NCI-H1417 (cell line): ENCODE measurements around the gene C3orf20.

ENCODE experiments used
- DNase-seq, 3 experiments: peaks; one replicate each; lab custom pipeline; 2025; lab: John Stamatoyannopoulos, UW

Gene C3orf20

DNA sequence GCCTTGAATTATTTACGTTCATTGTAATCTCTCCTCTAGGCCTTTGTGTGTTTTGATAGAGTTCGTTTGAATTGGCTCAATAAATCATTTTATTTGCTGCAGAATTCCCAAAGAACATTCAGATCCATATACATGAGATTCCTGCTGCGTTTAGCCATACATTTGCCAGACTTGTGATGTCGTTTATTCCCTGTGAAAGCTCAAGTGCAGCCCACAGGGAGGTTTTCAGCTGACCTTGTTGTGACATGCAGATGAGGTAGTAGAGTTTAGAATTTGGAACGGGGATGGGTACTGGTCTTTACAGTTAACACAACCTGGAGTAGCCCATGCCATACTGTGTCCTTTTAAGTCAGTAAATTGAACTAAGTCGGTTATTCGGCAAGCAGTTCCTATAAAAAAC is at the start of gene C3orf20:
Gene C3orf20 (plus strand): TSS at position 301 of the 400 bp plus-strand sequence. CDS start 7,573 bp downstream, outside the sequence.
- no peak for DNase-seq

DNA sequence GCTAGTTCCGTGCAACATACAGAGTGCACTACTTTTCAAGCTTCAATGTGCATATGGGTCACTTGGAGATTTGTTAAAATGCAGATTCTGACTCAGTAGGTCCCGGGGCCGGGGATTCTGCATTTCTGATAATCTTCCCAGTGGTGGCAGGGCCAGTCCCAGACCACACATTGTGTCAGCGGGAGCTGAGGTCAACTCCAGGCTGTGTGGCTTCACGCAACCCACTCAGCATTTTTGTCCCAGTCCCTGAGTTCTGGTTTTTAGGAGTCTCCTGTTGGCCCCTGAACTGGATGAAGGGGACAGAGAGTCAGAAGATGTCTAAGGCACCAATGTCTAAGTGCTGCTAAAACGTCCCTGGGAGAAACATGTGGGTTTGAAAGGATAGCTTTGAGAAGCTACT is 49.5 kb upstream of the C3orf20 start:
- DNase-seq, result no peak

DNA sequence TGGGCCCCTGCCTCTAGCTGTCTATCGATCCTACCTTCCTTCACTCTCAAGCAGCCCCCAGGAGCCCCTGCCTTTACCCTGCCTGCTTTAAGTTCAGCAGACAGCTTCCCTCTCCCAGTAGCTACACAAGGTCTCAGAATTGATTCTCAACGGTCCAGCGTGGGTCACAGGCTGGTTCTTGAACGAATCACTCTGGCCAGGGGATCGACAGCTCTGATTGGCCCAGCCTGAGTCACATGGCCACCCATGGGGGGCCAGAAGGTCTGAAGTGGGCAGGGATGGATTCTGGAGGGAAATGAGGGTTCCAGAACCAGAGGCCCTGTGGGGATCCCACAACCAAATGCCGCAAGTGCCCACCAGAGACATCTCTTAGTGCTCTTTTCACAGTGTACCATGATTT is 47.1 kb upstream of the C3orf20 start:
- no peak for DNase-seq

DNA sequence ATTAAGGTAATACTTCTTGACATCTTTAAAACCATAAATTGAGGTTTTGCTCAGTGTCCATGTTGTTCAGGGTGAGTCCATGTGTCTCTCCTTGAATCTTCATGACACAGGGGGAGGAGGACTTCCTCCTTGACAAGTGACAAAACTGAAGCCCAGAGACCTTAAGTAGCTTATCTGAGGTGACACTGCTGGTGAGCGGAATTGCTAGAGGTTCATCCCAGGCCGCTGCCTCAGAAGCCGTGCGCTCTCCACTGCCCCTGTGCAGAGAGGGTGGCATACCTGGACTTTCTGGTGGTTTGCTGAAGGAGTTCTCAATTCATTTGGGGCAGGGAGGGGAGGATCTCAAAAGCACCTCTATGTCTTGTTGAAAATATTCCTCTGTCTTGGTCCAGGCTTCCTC is 46.5 kb upstream of the C3orf20 start:
- DNase-seq, result no peak

DNA sequence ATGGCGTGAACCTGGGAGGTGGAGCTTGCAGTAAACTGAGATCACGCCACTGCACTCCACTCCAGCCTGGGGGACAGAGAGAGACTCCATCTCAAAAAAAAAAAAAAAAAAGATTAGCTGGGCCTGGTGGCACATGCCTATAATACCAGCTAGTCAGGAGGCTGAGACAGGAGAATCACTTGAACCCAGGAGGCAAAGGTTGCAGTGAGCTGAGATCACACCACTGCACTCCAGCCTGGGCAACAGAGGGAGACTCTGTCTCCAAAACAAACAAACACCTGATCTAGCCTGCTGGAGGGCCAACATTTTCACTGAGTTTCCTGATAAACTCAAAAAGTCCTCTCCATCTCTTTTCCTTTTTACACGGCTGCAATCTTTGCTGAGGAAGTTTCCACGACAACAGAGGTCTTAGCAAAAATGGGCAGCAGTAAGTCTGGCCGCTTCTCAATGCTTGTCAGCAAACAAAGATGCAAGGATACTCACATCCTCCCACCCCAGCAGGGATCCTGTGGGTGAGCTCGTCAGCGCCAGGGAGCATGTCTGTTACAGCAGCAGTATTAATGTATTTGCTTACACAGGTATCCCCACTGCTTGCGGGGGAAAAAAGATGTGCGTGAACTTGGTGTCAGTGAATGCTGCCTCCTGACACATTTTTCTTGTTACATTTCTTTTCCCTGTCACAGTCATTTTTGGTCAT is 44.4 kb upstream of the C3orf20 start:
- peak in 2 of 3 experiments; percentile 18 to 31 for DNase-seq

DNA sequence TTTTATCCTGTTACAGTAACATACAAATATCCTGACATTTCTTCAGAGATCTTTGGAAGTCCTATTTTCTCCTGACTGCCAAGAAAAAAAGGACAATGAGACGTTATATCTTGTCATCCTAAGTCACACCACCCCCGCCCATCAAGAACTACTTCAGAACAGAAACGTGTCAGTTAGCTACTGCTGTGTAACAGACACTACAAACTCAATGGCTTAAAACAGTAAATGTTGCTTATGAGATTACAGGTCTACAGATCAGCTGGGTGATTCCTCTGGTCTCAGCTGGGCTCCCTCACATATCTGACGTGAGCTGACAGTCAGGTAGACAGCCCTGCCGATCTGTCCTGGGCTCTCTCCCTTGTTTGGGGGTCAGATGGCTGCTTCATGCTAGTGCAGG is 43.8 kb upstream of the C3orf20 start:
- DNase-seq, result no peak

DNA sequence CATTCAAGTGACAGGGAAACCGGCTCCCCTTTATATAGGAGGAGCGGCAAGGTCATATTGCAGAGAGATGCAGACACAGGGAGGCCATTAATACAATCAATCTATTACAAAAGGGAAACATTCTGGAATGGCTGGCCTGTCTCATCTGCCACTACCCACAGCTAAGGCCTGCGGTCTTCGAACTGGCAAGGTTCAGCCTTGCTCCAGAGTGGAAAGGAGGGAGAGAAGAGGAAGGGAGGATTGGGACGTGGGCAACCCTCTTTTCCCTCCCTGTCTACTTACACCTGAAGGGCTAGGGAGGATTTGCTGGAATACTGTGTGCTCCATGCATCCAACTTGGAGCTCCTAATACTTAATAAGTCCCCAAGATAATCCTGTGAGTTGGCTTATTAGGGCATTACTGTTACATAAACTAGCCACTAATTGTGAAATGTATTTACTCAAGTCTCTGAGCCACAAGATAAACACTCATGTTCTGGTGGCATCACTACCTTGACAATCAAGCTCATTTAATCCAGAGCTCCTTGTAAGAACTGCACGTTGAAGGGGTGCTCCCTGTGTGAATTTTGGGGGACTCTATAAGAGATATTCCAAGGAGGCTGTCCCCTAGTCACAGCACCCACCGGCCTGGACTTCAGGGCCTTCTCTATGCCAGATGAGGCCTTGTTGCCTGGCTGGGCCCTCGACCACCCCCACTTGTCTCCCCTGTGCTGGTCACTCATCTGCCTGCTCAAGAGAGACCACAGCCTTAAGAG is 43.1 kb upstream of the C3orf20 start:
- DNase-seq, result no peak

DNA sequence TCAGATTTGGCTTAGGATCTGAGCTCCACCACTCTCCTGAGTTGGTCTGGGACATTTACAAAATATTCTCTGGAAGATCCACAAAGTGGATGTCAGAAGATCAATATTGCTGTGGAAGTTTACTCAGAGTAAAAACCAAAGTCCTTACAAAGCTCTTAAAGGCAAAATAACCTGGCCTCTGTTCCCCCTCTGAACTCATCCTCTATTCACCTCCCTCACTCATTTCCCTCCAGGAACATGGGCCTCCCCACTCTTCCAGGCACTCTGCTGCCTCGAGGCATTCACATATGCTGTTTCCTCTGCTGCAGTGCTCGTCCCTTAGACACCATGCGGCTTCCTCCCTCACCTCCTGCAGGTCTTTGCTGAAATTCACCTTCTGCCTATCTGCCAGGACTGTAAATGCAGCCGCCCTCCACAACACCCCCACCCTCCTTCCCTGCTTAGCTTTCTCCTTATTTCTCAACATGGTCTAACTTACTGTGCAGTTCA is 42.5 kb upstream of the C3orf20 start:
- DNase-seq, result no peak

DNA sequence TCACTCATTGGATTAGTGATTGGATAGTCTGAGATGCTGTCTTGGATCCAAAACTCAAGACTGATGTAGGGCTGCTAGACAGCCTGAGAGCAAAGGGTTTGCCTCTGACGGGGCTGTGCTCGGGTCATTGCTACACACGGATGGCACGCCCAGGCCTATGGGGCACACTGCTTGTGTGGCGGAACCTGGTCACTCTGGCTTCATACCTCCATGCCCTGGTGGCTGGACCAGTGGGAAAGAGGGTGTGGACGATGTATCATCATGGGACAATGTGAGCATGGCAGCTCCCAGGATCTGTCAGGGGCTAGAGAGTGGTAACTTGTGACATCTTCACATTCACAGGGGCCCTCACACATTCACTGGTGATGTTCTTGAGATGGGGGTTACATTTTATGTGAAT is 41.5 kb upstream of the C3orf20 start:
- DNase-seq, result no peak

DNA sequence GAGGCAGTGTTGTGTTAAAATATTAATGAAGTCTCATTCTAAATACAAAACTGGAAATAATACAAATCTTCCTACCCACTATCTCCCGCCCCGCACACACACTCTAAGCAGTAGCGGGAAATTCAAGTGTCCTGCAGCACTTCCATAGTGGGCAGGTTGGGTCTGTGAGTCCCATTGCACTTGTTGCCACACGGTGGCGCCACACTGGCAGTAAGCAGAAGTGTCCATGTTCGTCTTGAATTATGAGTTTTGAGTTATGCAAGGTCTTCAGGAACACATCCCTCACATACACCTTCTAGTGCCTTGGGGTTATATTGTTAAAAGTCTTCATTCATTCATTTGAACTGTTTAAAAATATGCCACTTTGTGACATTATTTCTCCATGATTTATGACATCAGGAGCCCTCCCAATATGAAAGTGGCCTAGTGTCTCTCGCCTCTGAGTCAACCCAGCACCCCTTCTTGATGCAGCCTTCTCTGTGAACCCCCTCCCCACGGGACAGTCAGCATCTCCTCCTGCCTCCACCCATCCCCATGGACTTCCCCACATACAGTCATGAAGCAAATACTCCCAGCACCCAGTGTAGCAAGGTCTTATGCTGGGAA is 41.0 kb upstream of the C3orf20 start:
- DNase-seq, result peak in 1 of 3 experiments; percentile 8

DNA sequence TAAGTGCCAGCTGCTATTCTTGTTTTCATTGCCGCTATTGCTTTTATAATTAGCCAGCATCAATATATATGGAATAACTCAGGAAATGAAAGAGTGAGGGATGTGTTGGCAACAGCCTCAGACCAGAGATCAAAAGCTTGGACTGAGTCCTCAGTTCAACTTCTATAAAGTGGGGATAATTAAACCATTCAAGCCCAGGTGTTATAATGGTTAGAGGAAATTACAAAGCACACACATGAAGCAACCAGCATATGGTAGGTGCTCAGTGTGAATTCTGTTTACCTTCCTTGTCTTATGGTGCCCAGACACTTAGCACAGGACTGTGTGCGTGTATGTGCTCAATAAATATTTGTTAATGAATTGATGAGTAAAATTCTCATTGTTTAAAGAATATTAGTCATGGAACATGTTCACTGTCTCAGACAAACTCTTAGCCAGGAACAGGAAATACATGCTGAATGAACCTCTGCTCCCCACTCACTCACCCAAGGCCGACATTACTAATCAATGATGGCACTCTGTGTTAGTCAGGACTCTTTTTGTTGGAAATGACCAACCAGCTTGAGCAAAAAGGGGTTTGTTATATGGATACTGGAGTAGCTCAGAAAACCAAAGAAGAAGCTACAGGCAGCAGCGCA is 40.1 kb upstream of the C3orf20 start:
- DNase-seq, result peak in 2 of 3 experiments; percentile 32 to 77

DNA sequence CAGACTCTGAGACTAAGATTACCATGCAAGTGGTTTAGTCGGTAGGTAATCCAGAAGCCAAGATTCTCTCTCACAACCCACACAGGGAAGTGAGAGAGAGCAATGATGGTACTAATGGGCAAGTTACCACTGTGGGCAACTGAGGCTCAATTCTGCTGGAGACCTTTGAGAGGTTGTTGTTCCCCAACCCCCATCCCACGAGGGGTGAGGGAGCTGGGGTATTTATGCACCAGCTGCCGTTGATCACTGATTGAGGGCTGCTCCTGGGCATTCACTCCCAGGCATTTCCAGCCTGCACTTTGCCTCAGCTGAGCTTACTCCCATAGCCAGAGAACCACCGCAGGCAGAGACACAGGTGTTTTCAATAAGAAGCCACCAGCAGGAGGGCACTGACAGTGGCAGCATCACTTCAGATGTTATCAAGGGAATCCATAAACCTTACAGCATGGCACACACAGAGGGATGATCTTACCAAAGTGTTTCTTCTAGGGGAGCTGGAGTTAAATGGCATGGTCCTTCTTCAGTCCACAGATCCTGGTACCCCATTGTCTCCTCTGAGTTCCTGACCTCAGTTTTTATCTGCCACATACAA is 38.3 kb upstream of the C3orf20 start:
- DNase-seq, result no peak

DNA sequence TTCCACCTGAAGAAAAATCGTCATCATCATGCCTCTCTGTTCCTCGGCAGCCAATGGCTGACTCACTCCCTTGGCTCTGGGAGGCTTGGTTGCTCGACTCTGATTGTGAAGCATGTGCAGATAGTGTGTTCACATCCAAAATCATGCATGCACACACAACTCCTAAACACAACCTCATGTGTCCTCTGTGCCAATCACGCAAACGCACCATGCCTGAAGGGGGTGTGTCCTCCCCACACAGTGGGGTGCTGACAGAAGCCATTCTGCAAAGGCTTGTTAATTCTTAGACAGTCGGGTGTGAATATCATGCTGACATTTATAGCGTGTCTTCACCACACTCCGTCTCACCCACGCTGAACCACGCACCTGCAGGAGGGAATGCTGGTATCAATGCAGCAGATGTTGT is 34.8 kb upstream of the C3orf20 start:
- no peak for DNase-seq

DNA sequence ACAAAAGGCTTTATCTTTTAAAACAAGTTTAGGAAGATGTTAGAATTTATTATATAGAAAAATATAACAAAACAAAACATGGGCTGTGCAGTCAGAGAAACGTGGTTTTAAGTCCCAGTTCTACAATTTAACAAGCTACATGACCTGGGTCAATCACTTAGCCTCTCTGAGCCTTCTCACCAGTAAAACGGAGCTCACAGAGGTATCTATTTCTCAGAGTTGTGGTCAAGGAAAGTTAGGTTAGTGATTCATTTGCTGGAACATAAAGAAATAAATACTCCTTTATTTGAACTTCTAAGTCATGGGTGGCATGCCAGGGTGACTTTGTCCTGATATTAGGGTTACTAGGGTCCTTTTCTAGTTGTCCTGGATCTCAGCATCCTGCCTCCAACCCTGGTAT is 34.2 kb upstream of the C3orf20 start:
- DNase-seq, result no peak

DNA sequence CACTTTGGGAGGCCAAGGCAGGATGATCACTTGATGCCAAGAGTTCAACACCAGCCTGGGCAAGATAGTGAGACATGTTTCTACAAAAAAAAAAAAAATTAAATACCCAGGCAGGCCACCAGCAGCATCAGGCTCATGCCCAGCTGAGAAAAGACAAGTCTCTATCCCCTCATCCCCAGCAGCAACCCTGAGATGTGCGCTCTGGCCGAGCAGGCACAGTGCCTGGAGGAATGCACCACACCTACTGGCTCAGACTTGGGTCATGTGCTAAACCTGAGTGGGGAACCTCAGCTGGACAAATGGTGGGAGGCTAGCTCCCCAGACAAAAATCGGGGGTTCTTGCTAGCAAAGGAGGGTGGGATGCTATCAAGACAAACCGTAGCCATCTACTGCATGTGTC is 33.6 kb upstream of the C3orf20 start:
- DNase-seq, result no peak

DNA sequence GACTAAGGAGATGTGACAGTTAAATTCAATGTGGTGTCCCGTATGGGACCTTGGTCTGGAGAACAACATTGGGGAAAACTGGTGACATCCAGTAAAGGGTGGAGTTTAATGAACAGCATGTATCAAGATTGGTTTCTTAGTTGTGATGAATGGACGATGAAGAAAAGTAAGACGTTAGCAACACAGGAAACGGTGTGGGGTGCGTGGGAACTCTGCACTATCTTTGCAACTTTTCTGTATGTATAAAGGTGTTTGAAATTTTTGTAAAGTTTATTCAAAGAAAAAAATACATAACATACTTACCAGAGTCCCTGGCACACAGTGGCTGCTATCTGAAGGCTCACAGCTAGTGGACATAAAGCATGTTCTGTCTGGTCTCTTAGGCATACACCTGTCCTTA is 29.5 kb upstream of the C3orf20 start:
- DNase-seq, result no peak

DNA sequence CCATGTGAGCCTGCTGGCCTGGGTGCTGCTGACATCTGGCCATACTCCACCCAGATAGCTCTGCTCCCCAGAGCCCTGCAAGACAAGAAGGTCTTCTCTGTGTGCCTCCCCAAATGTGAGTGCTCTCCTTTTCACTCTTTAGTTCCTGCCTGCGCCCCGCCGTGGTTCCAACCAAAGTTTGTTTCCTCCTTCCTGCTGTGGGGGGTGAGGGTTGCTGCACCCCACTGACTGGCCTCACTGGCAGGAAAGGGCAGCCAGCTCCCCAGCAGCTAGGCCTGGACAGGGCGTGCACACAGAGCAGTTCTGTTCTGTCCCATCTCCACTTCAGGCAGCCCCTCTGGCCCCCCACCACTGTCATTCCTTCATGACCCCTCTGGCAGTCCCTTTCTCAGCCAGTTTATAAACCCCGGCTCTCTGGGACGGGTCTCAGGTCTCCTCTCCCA is 28.8 kb upstream of the C3orf20 start:
- DNase-seq, result no peak

DNA sequence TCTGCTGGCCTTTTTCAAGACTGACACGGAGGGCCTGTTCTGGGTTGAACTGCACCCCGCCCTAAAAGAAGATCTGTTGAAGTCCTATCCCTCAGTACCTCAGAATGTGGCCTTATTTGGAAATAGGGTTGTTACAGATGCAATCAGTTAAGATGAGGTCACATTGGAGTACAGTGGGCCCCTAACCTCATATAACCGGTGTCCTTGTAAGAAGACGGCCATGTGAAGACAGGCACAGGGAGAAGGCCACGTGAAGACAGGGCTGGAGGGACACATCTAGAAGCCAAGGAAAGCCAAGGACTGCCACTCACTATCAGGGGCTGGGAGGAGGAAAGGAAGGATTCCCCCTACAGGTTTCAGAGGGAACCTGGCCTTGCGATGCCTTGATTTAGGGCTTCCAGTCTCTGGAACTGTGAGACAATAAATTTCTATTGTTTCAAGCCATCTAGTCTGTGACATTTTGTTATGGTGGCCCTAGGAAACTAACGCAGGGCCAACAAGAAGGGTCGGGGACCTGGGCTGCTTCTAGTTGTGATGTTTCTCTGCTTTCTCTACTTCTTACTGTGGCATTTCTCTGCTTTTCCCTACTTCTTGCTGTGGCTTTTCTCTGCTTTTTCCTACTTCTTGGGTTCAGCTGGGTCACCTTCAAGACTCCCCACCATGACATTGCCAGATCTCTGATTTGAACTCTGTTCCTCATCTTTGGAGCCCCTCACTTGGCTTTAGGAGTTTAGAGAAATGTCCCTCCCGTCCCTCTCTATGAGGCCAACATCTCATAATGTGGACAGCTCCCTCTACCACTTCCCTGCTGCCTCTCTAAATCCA is 28.1 kb upstream of the C3orf20 start:
- no peak for DNase-seq

DNA sequence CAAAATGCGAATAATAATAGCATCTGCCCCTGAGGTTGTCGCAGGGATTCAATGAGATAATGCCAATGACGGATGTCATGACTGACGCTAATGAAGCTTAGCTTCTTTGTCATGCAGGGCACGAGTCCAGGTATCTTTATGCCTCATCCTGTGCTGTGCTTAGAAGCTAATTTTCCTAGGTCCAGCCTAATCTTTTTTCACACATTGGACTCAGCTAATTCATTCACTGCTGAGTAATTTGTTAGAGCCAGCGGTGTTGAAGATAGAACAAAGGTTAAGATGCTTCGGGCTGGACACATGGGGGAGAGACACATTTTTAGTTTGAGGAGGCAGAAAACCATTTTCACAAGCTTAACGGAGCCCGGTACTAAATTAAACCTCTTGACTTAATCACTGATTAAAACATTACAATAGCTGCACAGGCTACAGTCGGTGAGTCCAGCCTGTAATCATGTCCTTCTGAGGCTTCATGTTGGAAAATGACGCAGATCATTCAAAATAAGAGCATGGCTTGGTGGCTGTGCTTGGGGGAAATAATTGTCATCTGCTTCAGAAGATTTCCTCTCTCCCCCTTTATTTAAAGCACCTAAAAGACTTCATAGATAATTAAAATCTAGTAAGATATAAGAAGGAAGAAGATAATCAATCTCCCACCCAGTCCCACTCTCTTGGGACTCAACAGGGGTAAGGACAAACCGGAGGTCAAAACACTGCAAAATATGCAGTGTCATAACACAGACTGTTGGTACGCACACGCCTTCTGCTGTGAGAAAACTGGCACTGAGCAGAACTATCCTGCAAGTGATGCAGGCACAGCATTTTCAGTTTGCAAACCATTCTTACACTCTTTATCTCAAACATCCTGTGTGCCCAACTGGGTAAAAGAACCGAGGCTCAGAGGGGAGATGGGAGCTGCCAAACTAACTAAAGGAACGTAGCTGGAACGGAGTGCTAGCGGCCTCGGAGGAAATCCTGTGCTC is 26.7 kb upstream of the C3orf20 start:
- peak in 2 of 3 experiments; percentile 15 to 66 for DNase-seq

DNA sequence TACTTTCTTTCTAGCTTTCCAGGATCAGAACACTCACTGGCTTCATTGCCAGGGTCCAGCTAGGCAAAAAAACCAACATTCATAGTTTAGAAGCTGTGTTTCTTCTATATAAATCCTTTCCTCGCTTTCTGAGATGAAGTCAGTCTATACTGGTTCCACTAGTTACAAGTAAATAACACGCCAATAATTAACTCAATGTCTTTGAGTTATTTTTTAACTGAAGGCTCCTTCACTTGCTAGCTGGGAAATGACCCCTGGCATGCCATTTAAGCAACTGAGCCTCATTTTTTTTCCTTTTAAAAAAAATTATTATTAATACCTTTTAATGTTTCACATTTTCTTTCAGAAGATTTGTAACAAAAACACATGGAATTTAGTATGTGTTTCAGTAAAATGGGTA is 25.5 kb upstream of the C3orf20 start:
- no peak for DNase-seq
